B cell (primary cell): ENCODE data around the gene NCBP3. TPM values are rescaled to one million over a fixed set of nuclear protein-coding genes. Genes with fewer than 3 reads are reported as not detected.

Source experiments
- ATAC-seq: fragments of 200-7000 bp; cut with Tn5 transposase; one replicate; pipeline ENCODE4 v1.10.0; 2021; ENCODE audit warnings: low read depth, mild to moderate bottlenecking, moderate number of reproducible peaks, moderate library complexity
- CTCF ChIA-PET: fragments of 350-600 bp; sonication (Branson Sonifier 250); formaldehyde crosslinking; loops from one replicate; lab custom pipeline; 2021; ENCODE audit warnings: antibody characterized with exemption, inconsistent platforms; lab: Charles Lee
- POLR2A ChIA-PET: fragments of 350-600 bp; sonication (Branson Sonifier 250); formaldehyde crosslinking; loops from one replicate; lab custom pipeline; 2021; ENCODE audit warnings: antibody characterized with exemption; lab: Charles Lee
- DNase-seq: peaks from one replicate; pipeline ENCODE4 v3.0.0; 2013
- H2AFZ ChIP-seq: 2 replicates; pipeline ENCODE4 v1.6.1; 2012; ENCODE audit warnings: mild to moderate bottlenecking, low read depth, low read length; ENCODE audit not compliant: insufficient read depth, poor library complexity, severe bottlenecking
- H3K27ac ChIP-seq, 2 donors: 1 replicate in 1 of 2; 2 replicates in 1 of 2; pipeline ENCODE4 v1.5.1; 2012 to 2013; ENCODE audit warnings: low read length in 2 of 2, mild to moderate bottlenecking in 2 of 2, moderate library complexity in 1 of 2
- H3K27me3 ChIP-seq, 4 experiments: fragments of 200-600 bp in 1 of 4; sonication (generic) in 1 of 4; replicated peaks in 1 of 4; 1 replicate in 2 of 4; 2 replicates in 2 of 4; pipeline versions ENCODE4 v1.6.1 to v1.7.0; 2013 to 2016; ENCODE audit warnings: low read length in 3 of 4, mild to moderate bottlenecking in 2 of 4, mixed read lengths in 1 of 4, moderate library complexity in 1 of 4; ENCODE audit not compliant: insufficient read depth in 4 of 4, control insufficient read depth in 3 of 4; ENCODE audit errors: control extremely low read depth in 1 of 4
- H3K36me3 ChIP-seq, 2 experiments: replicated peaks in 1 of 2; 1 replicate in 1 of 2; 2 replicates in 1 of 2; pipeline versions ENCODE4 v1.6.1 to v1.7.1; 2013; ENCODE audit warnings: low read length in 1 of 2; ENCODE audit not compliant: insufficient read depth in 2 of 2, control insufficient read depth in 1 of 2; ENCODE audit errors: control extremely low read depth in 1 of 2, extremely low read depth in 1 of 2
- H3K4me1 ChIP-seq, 2 donors: fragments of 200-600 bp in 1 of 2; sonication (generic) in 1 of 2; 1 replicate in 1 of 2; 2 replicates in 1 of 2; pipeline versions ENCODE4 v1.5.1 to v1.6.1; 2013 to 2017; ENCODE audit warnings: low read length in 2 of 2; ENCODE audit not compliant: control insufficient read depth in 2 of 2, insufficient read depth in 2 of 2
- H3K4me2 ChIP-seq: replicated peaks from 2 replicates; pipeline ENCODE3; 2012; ENCODE audit warnings: mild to moderate bottlenecking, low read depth, low read length; ENCODE audit not compliant: poor library complexity, severe bottlenecking
- H3K4me3 ChIP-seq, 5 experiments: fragments of 200-600 bp in 1 of 5; sonication (generic) in 1 of 5; 1 replicate in 3 of 5; 2 replicates in 2 of 5; pipeline versions ENCODE4 v1.5.1 to v1.7.0; 2011 to 2016; ENCODE audit warnings: low read length in 4 of 5, mild to moderate bottlenecking in 4 of 5, low read depth in 2 of 5, control low read depth in 1 of 5, moderate library complexity in 1 of 5; ENCODE audit not compliant: insufficient read depth in 1 of 5; ENCODE audit errors: control extremely low read depth in 1 of 5, extremely low read depth in 1 of 5
- H3K79me2 ChIP-seq: fragments of 200-600 bp; sonication (generic); one replicate; pipeline ENCODE4 v1.6.0; 2016; ENCODE audit warnings: low read length; ENCODE audit not compliant: control insufficient read depth, insufficient read depth
- H3K9ac ChIP-seq: fragments of 200-600 bp; sonication (generic); 2 replicates; pipeline ENCODE4 v1.6.1; 2017; ENCODE audit warnings: mild to moderate bottlenecking, low read length, moderate library complexity
- H3K9me3 ChIP-seq, 3 donors: one replicate each; pipeline versions ENCODE4 v1.6.1 to v1.7.1; 2013; ENCODE audit warnings: low read length in 2 of 3; ENCODE audit not compliant: control insufficient read depth in 2 of 3, insufficient read depth in 1 of 3; ENCODE audit errors: control extremely low read depth in 1 of 3
- H4K20me1 ChIP-seq: 2 replicates; pipeline ENCODE4 v1.6.0; 2012; ENCODE audit warnings: mild to moderate bottlenecking, low read length; ENCODE audit not compliant: insufficient read depth, control insufficient read depth, poor library complexity, severe bottlenecking
- H3K27ac Mint-ChIP-seq: one replicate; pipeline ENCODE4 v1.8.0; 2021; ENCODE audit warnings: mixed read lengths
- H3K27me3 Mint-ChIP-seq: one replicate; pipeline ENCODE4 v1.8.0; 2021; ENCODE audit warnings: mixed read lengths
- H3K4me1 Mint-ChIP-seq: one replicate; pipeline ENCODE4 v1.8.0; 2021; ENCODE audit warnings: mixed read lengths
- H3K4me3 Mint-ChIP-seq: one replicate; pipeline ENCODE4 v1.8.0; 2021; ENCODE audit warnings: mixed read lengths
- H3K9me3 Mint-ChIP-seq: one replicate; pipeline ENCODE4 v1.8.0; 2022; ENCODE audit warnings: mixed read lengths; ENCODE audit not compliant: insufficient read depth
- CTCF ChIP-seq: fragments of 200-600 bp; IDR thresholded peaks from one replicate; pipeline ENCODE4 v1.8.0; 2022; ENCODE audit warnings: antibody characterized with exemption, mild to moderate bottlenecking
- EZH2 ChIP-seq: IDR thresholded peaks from 2 replicates; pipeline ENCODE4 v1.6.1; 2012; ENCODE audit warnings: borderline replicate concordance, low read depth, mild to moderate bottlenecking, moderate library complexity, low read length; ENCODE audit not compliant: insufficient read depth, poor library complexity, severe bottlenecking
- WGBS: methylation state at CpG from one replicate; pipeline ENCODE4 v1.1.5; 2013; ENCODE audit warnings: missing lambda C conversion rate; ENCODE audit not compliant: insufficient coverage; 5-methylcytosine and 5-hydroxymethylcytosine counted together
- intact Hi-C: fragments of 100-400 bp; cut with micrococcal nuclease; formaldehyde crosslinking; loops from one replicate; pipeline ENCODE4 v1.10.0; 2022
- polyA plus RNA-seq: library from polyadenylated mRNA; depleted of rRNA; stranded (reverse); fragments of >200 nt; gene quantifications from 2 replicates; pipeline ENCODE4 v1.2.3, GENCODE V29; 2012
- total RNA-seq, 2 donors: library from RNA; stranded (reverse); fragments of 120-200 nt in 1 of 2; gene quantifications; 1 replicate in 1 of 2; 2 replicates in 1 of 2; pipeline versions ENCODE4 v1.2.3 to v1.2.4, GENCODE V29; 2013 to 2022

Gene NCBP3
- total and polyA plus RNA-seq, 2 donors (not counting 1 experiment from before 2014, with no cell fraction given): 11.1 to 71.7 TPM

- H3K27ac ChIP-seq: no peak overlapping the region
- H3K4me3 ChIP-seq: no peak overlapping the region
- no peak overlapping the region for H3K4me3 Mint-ChIP-seq
- peaks cover 5% of the 10 kb centered on the region for H3K4me1 Mint-ChIP-seq
- H3K9me3 Mint-ChIP-seq: no peaks in the 10 kb centered on the region
- H3K27ac Mint-ChIP-seq: no peak overlapping the region
- no peaks in the 10 kb centered on the region for H3K27me3 Mint-ChIP-seq
- H4K20me1 ChIP-seq: no peaks in the 10 kb centered on the region
- no peaks in the 10 kb centered on the region for H3K79me2 ChIP-seq
- TF ChIP-seq EZH2 (no peak), CTCF (no peak)
- peaks cover 0 to 2% of the 10 kb centered on the region in 2 experiments for H3K36me3 ChIP-seq
- CTCF ChIA-PET: interaction anchor here (1.9 to 6.9 kb wide), 3 partner anchors 38 to 137 kb away, joined by 4 to 53 read pairs (median 47); no protein-coding TSS in a partner anchor
- no peaks in the 10 kb centered on the region for H3K9me3 ChIP-seq
- peaks cover 6 to 9% of the 10 kb centered on the region in 2 donors for H3K4me1 ChIP-seq
- no peaks in the 10 kb centered on the region for H3K27me3 ChIP-seq
- intact Hi-C loops: no loop called here
- POLR2A ChIA-PET: interaction anchor here (0.7 kb wide), 1 partner anchor 135 kb away, joined by 5 read pairs; no protein-coding TSS in a partner anchor
- no peak overlapping the region for H2AFZ ChIP-seq
- no peak overlapping the region for H3K9ac ChIP-seq
- 89% methylated on average over 14 of the region's 17 CpGs for WGBS
- no peak overlapping the region for H3K4me2 ChIP-seq
- DNase-seq (no peak), ATAC-seq (no peak)
These were observed 21.1 kb upstream of the NCBP3 start for GRCh38 chr17:3867106-3867505.

- Mint-ChIP-seq H3K4me1 (peaks cover 5% of the 10 kb centered on the region), H3K27ac (no peak overlapping the region), H3K4me3 (no peak overlapping the region), H3K27me3 (no peaks in the 10 kb centered on the region), H3K9me3 (no peaks in the 10 kb centered on the region)
- Histone ChIP-seq H2AFZ (no peak overlapping the region), H3K36me3 (peaks cover 0 to 2% of the 10 kb centered on the region in 2 experiments), H3K27ac (no peak overlapping the region), H3K4me1 (peaks cover 6% of the 10 kb centered on the region in 2 donors), H3K79me2 (no peaks in the 10 kb centered on the region), H3K4me2 (no peak overlapping the region), H4K20me1 (no peaks in the 10 kb centered on the region), H3K9me3 (no peaks in the 10 kb centered on the region), H3K9ac (no peak overlapping the region), H3K27me3 (no peaks in the 10 kb centered on the region), H3K4me3 (no peak overlapping the region)
- TF ChIP-seq CTCF (no peak), EZH2 (no peak)
- intact Hi-C loops: no loop called here
- POLR2A ChIA-PET: interaction anchor here (0.7 kb wide), 1 partner anchor 136 kb away, joined by 5 read pairs; no protein-coding TSS in a partner anchor
- ATAC-seq (no peak), DNase-seq (no peak)
- CTCF ChIA-PET: interaction anchor here (6.8 to 6.9 kb wide), 2 partner anchors 39 to 47 kb away, joined by 47 to 53 read pairs; no protein-coding TSS in a partner anchor
- WGBS: 96% methylated on average over 21 of the region's 21 CpGs
These were observed 20.2 kb upstream of the NCBP3 start for GRCh38 chr17:3866276-3866675.
